Stimulated activated memory B cell treated with anti-CD40 and anti-IgM and Interleukin-4, amounts not matched to agents 10 μg/mL and 1 μg/mL and 100 μg/mL, for 72 hours (primary cell): ENCODE measurements around the gene RASSF5.

ENCODE experiments used
- ATAC-seq: fragments of 150-1000 bp; cut with Tn5 transposase; 2 replicates; pipeline ENCODE4 v1.10.0; 2021
- H3K27ac Mint-ChIP-seq: one replicate; pipeline ENCODE4 v1.8.0; 2022; ENCODE audit warnings: mild to moderate bottlenecking, mixed read lengths
- H3K27me3 Mint-ChIP-seq: one replicate; pipeline ENCODE4 v1.8.0; 2022; ENCODE audit warnings: mixed read lengths
- H3K36me3 Mint-ChIP-seq: one replicate; pipeline ENCODE4 v1.8.0; 2022; ENCODE audit warnings: mixed read lengths
- H3K4me1 Mint-ChIP-seq: one replicate; pipeline ENCODE4 v1.8.0; 2022; ENCODE audit warnings: mixed read lengths
- H3K4me3 Mint-ChIP-seq: one replicate; pipeline ENCODE4 v1.8.0; 2022; ENCODE audit warnings: mild to moderate bottlenecking, moderate library complexity, mixed read lengths
- H3K9me3 Mint-ChIP-seq: one replicate; pipeline ENCODE4 v1.8.0; 2022; ENCODE audit warnings: mixed read lengths

Gene RASSF5

GRCh38 chr1:206507284-206508129 is at the start of gene RASSF5:
RASSF5 (plus strand) TSS chr1:206507531; CDS start chr1:206507603, 72 bp downstream.
- H3K9me3 Mint-ChIP-seq, result no peaks in the 10 kb centered on the region
- peak within 1 kb of the TSS; percentile 69 for H3K27ac Mint-ChIP-seq
- H3K27me3 Mint-ChIP-seq, result peaks cover 20% of the 10 kb centered on the region
- ATAC-seq, result peak; percentile 91
- H3K4me3 Mint-ChIP-seq, result peak within 1 kb of the TSS; percentile 81
- peaks cover 42% of the 10 kb centered on the region for H3K4me1 Mint-ChIP-seq
- H3K36me3 Mint-ChIP-seq, result no peaks in the 10 kb centered on the region

DNA sequence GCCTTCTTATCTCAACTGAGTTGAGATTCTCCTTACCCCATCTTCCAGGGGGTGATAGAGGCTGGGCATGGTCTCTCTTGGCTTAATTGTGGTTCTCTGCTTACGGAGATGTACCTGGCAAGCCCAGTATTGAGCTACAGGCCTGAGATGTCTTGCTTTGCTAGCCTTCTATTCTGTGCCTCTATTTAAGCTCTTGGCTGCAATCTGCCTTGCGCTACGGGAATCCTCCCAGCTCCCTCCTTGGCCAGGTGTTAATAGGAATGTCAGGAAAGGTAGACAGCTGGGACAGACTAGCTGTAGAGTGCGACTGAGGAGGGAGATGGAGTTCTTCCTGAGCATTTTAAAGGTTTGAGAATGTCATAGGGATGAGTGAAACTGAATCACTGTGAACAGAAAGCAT is 47.6 kb upstream of the RASSF5 start:
- H3K27me3 Mint-ChIP-seq, result no peaks in the 10 kb centered on the region

GRCh38 chr1:206460836-206461426 is 46.4 kb upstream of the RASSF5 start:
- H3K27ac Mint-ChIP-seq, result no peak overlapping the region
- H3K36me3 Mint-ChIP-seq, result peaks cover 18% of the 10 kb centered on the region
- H3K27me3 Mint-ChIP-seq, result no peaks in the 10 kb centered on the region
- no peak overlapping the region for H3K4me3 Mint-ChIP-seq
- no peak for ATAC-seq
- H3K4me1 Mint-ChIP-seq, result peaks cover 17% of the 10 kb centered on the region
- no peaks in the 10 kb centered on the region for H3K9me3 Mint-ChIP-seq

More for the DNA sequence above, 47.6 kb upstream of the RASSF5 start:
- peaks cover 29% of the 10 kb centered on the region for H3K36me3 Mint-ChIP-seq
- H3K4me1 Mint-ChIP-seq, result peaks cover 15% of the 10 kb centered on the region
- no peak overlapping the region for H3K27ac Mint-ChIP-seq
- H3K9me3 Mint-ChIP-seq, result no peaks in the 10 kb centered on the region
- ATAC-seq, result no peak
- H3K4me3 Mint-ChIP-seq, result no peak overlapping the region

DNA sequence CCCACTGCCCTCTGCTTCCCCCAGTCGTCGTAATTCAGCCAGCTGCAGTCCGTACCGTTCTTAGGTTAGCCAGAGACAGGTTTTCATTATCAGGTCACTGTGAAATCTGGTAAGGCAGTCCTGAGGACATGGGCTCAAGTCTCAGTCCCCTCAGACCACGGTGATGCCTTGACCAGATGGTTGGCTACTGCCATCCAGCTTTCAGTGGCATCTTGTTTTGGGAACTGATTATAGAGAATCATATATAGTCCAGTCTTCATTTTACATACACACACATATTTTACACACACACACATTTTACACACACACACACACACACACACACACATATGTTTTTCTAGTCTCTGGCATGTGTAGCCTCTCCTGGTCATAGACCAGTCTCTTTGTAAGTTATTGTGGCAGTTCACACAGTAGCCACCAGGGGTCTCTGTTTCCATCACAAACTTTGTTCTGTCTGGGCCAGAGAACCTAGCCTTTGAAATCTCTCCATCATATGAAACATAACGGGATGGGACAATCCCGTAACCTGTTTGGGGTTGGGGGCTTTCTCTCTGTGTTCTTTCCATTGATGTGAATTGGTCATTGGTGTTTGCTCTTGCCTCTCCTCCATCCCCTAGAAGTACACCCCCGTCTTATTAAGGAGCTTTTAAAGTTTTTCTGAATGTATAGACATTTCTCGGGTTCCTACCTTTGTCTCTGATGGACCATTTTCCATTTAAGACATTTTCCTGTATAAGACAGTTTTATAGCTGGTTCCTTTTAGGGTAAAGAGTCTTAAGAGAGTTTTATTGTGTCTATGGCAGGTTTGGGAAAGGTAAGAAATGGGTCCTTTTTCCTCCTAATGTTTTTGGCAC is 45.5 kb upstream of the RASSF5 start:
- Mint-ChIP-seq H3K27me3 (no peaks in the 10 kb centered on the region), H3K9me3 (no peaks in the 10 kb centered on the region), H3K36me3 (peaks cover 16% of the 10 kb centered on the region), H3K27ac (no peak overlapping the region), H3K4me3 (no peak overlapping the region), H3K4me1 (peaks cover 24% of the 10 kb centered on the region)
- ATAC-seq, result peak; percentile 73

DNA sequence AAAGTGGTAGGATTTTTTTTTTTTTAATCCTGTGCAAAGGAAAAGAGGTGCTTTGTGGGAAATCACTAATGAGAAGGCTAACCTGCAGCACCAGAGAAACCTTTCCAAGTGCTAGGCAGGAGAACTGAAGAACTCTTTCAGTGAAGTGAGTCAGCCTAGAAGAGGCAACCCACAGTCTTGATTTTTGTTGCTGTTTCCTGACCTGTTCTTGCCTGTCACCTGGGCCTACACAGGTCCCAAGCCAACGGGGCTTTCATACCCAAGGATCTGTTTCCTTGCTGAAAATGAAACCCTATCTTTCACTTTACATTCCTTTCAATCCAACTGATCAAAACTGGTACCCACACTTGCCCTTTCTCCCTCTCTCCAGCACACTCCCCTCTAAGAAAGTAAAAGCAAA is 44.2 kb upstream of the RASSF5 start:
- peaks cover 12% of the 10 kb centered on the region for H3K36me3 Mint-ChIP-seq
- H3K4me1 Mint-ChIP-seq, result peaks cover 33% of the 10 kb centered on the region
- no peaks in the 10 kb centered on the region for H3K9me3 Mint-ChIP-seq
- no peak overlapping the region for H3K4me3 Mint-ChIP-seq
- ATAC-seq, result no peak
- peak overlapping the region; percentile 40 for H3K27ac Mint-ChIP-seq
- H3K27me3 Mint-ChIP-seq, result no peaks in the 10 kb centered on the region

- H3K4me3 Mint-ChIP-seq, result no peak overlapping the region
- H3K9me3 Mint-ChIP-seq, result no peaks in the 10 kb centered on the region
- H3K4me1 Mint-ChIP-seq, result peaks cover 41% of the 10 kb centered on the region
- no peaks in the 10 kb centered on the region for H3K27me3 Mint-ChIP-seq
- peak overlapping the region; percentile 40 for H3K27ac Mint-ChIP-seq
- peaks cover 12% of the 10 kb centered on the region for H3K36me3 Mint-ChIP-seq
- ATAC-seq, result no peak
Observed at GRCh38 chr1:206463911-206464310, 43.4 kb upstream of the RASSF5 start.

DNA sequence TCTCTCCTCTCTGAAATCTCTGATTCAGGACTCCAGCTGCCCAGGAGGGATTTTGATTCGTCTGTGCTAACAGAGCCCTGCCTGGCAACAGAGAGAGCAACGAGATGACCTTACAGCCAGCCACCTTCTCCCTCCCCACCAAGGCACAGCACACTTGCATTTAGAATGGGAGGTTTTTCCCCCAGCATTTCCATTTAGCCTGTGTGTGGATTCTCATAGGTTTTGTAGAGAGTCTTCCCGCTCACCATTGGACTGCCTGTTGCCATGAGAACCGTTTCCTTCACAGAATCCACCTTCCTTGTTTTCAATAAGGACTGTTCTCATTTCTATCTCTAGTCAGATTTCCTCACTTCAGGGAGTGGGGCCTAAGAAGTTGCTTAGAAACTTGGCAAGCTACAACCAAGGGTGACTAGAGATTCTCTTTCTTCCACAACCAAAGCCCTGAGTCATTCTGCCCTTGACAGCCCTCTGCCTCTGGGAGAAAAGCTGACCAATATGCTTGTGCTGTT is 42.8 kb upstream of the RASSF5 start:
- peak overlapping the region; percentile 93 for H3K27ac Mint-ChIP-seq
- no peaks in the 10 kb centered on the region for H3K27me3 Mint-ChIP-seq
- H3K36me3 Mint-ChIP-seq, result peaks cover 12% of the 10 kb centered on the region
- peaks cover 47% of the 10 kb centered on the region for H3K4me1 Mint-ChIP-seq
- no peak overlapping the region for H3K4me3 Mint-ChIP-seq
- no peak for ATAC-seq
- H3K9me3 Mint-ChIP-seq, result no peaks in the 10 kb centered on the region

DNA sequence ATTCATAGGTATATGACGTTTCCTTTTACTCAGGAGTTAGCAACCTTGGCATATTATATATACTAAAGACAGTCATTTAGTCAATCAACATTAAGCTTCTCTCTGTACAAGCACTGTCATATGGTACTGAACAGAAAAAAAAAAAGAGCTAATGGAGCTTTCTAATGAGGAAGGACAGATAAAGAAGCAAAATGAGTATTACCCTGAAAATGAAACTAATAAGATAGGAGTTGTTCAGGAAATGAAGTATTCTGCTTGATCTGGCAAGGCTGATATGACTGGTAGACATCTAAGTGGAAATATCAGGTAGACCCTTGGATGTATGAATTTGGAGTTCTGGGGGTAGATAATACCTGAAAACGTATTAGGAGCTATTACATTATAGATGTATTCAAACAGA is 41.4 kb upstream of the RASSF5 start:
- Mint-ChIP-seq H3K4me3 (peak overlapping the region; percentile 76), H3K27me3 (no peaks in the 10 kb centered on the region), H3K4me1 (peaks cover 56% of the 10 kb centered on the region), H3K36me3 (peaks cover 11% of the 10 kb centered on the region), H3K27ac (peak overlapping the region; percentile 93), H3K9me3 (no peaks in the 10 kb centered on the region)
- peak; percentile 56 for ATAC-seq

GRCh38 chr1:206466840-206467649 is 40.3 kb upstream of the RASSF5 start:
- no peak for ATAC-seq
- Mint-ChIP-seq H3K4me3 (peak overlapping the region; percentile 10), H3K27ac (peak overlapping the region; percentile 93), H3K27me3 (no peaks in the 10 kb centered on the region), H3K4me1 (peaks cover 59% of the 10 kb centered on the region), H3K9me3 (no peaks in the 10 kb centered on the region), H3K36me3 (no peaks in the 10 kb centered on the region)

DNA sequence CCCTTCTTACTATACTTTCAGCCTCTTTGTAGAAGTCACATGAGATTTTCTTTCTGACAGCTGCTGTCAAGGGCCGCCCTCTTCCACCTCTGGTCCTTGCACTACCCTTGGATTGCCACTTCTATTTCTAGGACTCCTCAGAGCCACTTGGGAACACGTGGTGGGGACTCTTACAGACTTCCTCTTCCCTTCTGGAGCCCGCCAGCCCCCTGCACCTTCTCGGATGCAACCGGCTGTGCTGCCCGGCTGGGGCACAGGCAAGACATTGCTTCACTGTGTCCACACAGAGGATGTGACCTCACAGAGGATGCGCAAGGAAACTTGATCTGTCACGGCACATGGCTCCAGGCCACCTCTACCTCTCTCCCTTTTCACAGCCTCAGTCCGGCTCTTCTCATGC is 39.4 kb upstream of the RASSF5 start:
- Mint-ChIP-seq H3K36me3 (no peaks in the 10 kb centered on the region), H3K4me3 (peak overlapping the region; percentile 32), H3K4me1 (peaks cover 66% of the 10 kb centered on the region), H3K9me3 (no peaks in the 10 kb centered on the region), H3K27ac (peak overlapping the region; percentile 93), H3K27me3 (no peaks in the 10 kb centered on the region)
- ATAC-seq, result no peak

- Mint-ChIP-seq H3K4me1 (peaks cover 73% of the 10 kb centered on the region), H3K36me3 (peaks cover 6% of the 10 kb centered on the region), H3K27ac (peak overlapping the region; percentile 93), H3K27me3 (no peaks in the 10 kb centered on the region), H3K4me3 (no peak overlapping the region), H3K9me3 (no peaks in the 10 kb centered on the region)
- no peak for ATAC-seq
Observed at GRCh38 chr1:206468571-206468970, 38.8 kb upstream of the RASSF5 start.

DNA sequence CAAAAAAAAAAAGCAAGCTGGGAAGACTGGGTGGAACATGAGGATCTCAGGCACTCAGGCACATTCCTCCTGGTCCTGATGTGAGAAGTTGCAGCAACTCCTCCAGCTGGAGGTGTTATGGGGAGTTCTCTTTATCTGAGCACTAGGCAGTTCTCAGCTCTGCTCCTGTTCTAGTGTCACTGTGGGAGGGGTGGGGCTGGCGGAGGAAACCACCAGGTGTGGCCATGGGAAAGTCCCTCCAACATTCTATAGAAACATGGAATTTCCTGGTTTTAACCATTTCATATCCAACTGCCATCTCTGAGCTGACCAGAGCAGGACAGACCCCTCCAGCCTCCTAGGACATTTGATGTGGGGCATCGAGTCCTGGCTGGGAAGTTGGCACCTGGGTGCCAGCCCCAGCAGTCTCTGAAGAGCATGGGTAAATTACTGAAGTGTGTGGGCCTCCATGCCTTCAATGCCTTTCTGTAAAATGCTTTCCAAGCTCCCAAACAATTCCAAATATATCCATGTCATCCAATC is 37.9 kb upstream of the RASSF5 start:
- ATAC-seq, result no peak
- Mint-ChIP-seq H3K9me3 (no peaks in the 10 kb centered on the region), H3K36me3 (peaks cover 11% of the 10 kb centered on the region), H3K4me1 (peaks cover 78% of the 10 kb centered on the region), H3K27me3 (no peaks in the 10 kb centered on the region), H3K27ac (peak overlapping the region; percentile 93), H3K4me3 (peak overlapping the region; percentile 93)

- ATAC-seq, result peak; percentile 76
- Mint-ChIP-seq H3K27ac (peak within 1 kb of the TSS; percentile 93), H3K4me1 (peaks cover 79% of the 10 kb centered on the region), H3K4me3 (peak within 1 kb of the TSS; percentile 93), H3K36me3 (peaks cover 14% of the 10 kb centered on the region), H3K27me3 (no peaks in the 10 kb centered on the region), H3K9me3 (no peaks in the 10 kb centered on the region)
Observed at GRCh38 chr1:206469933-206470691, 37.2 kb upstream of the RASSF5 start, which contains the start of gene IKBKE. IKBKE (plus strand) TSS chr1:206470476; CDS start chr1:206473228, 2,752 bp downstream.
